SK-N-SH (cell line): Measurements from ENCODE around the gene MCRIP2.

Experiments used
- CTCF ChIP-seq: fragments of 200-600 bp; sonication (generic); IDR thresholded peaks from 2 replicates; pipeline ENCODE4 v1.6.1; 2017; ENCODE audit warnings: antibody characterized with exemption, mild to moderate bottlenecking, moderate library complexity
- EP300 ChIP-seq, 2 experiments: IDR thresholded peaks; 2 replicates each; pipeline versions ENCODE4 v1.4.0 to v1.6.1; 2012; ENCODE audit warnings: borderline replicate concordance in 1 of 2, low read depth in 1 of 2, low read length in 1 of 2
- JUND ChIP-seq: IDR thresholded peaks from 2 replicates; pipeline ENCODE4 v1.4.0; 2012
- MAX ChIP-seq: IDR thresholded peaks from 2 replicates; pipeline ENCODE4 v1.4.0; 2012; ENCODE audit warnings: low read depth
- POLR2AphosphoS5 ChIP-seq: IDR thresholded peaks from 2 replicates; pipeline ENCODE4 v1.6.1; 2012; ENCODE audit warnings: low read depth, low read length
- USF2 ChIP-seq: fragments of 150-350 bp; IDR thresholded peaks from 2 replicates; pipeline ENCODE4 v1.6.1; 2017; ENCODE audit warnings: antibody characterized with exemption, low read length, low read depth, borderline replicate concordance

- TF ChIP-seq JUND (no peak), POLR2AphosphoS5 (no peak), EP300 (IDR thresholded peaks at IDR 0.05; ENCODE audit: borderline replicate concordance in 1 of 2, low read depth in 1 of 2, low read length in 1 of 2) (no peak), USF2 (no peak), CTCF (no peak), MAX (no peak)
Measured at GRCh38 chr16:678209-678857, 36.7 kb downstream of the MCRIP2 start.
